Testis (tissue), 3 donors: ENCODE measurements around the gene LMCD1. TPM values are rescaled to one million over a fixed set of nuclear protein-coding genes. Genes with fewer than 3 reads are reported as not detected.

Experiments used
- DNase-seq: peaks from one replicate; pipeline ENCODE4 v3.0.0-alpha.2; 2019
- H3K27ac ChIP-seq, 2 donors: fragments of 200-600 bp; sonication (generic); one replicate each; pipeline ENCODE4 v1.5.1; 2019
- H3K27me3 ChIP-seq: fragments of 200-600 bp; sonication (generic); one replicate; pipeline ENCODE4 v1.5.1; 2019
- H3K36me3 ChIP-seq: fragments of 200-600 bp; sonication (generic); one replicate; pipeline ENCODE4 v1.5.1; 2017; ENCODE audit warnings: low read depth; ENCODE audit errors: missing control alignments
- H3K4me1 ChIP-seq: fragments of 200-600 bp; sonication (generic); one replicate; pipeline ENCODE4 v1.5.1; 2019
- H3K4me3 ChIP-seq, 2 donors: fragments of 200-600 bp; sonication (generic); one replicate each; pipeline ENCODE4 v1.5.1; 2017 to 2019
- H3K9me3 ChIP-seq: fragments of 200-600 bp; sonication (generic); one replicate; pipeline ENCODE4 v1.5.1; 2017
- POLR2A ChIP-seq: fragments of 450-650 bp; IDR thresholded peaks from one replicate; pipeline ENCODE4 v1.6.1; 2017; ENCODE audit warnings: antibody characterized with exemption, mild to moderate bottlenecking, moderate library complexity
- WGBS, 2 donors: methylation state at CpG; one replicate each; pipeline ENCODE4 v1.1.5; 2018; 5-methylcytosine and 5-hydroxymethylcytosine counted together
- intact Hi-C: fragments of 100-400 bp; cut with DNase I; formaldehyde crosslinking; loops from one replicate; pipeline ENCODE4 v1.15.1; 2023; ENCODE audit warnings: low total_unique reads
- polyA plus RNA-seq: library from polyadenylated mRNA; stranded (reverse); fragments of 350-450 nt; fragmentation: Illumina TruSeq; extraction: RNeasy Lipid Tissue Mini Kit (QIAGEN cat#74804); gene quantifications from one replicate; pipeline ENCODE4 v1.2.3, GENCODE V29; 2014; ENCODE audit warnings: low read depth, low replicate concordance; ENCODE audit not compliant: insufficient read depth
- total RNA-seq, 2 donors: library from RNA; depleted of rRNA; stranded (reverse); fragments of >200 nt; gene quantifications; one replicate each; pipeline ENCODE4 v1.2.3, GENCODE V29; 2016
- TF ChIP-seq, protein P1 (sequence below), 3 experiments: fragments of 450-650 bp in 2 of 3; fragments of 200-600 bp in 1 of 3; sonication (generic) in 1 of 3; IDR thresholded peaks; one replicate each; pipeline ENCODE4 v1.5.1; 2016 to 2019; ENCODE audit warnings: antibody characterized with exemption in 3 of 3, mild to moderate bottlenecking in 2 of 3, moderate library complexity in 1 of 3

The LMCD1 gene
- total and polyA plus RNA-seq, 3 donors from 2014 or later, result 47.9 to 103 (median 53.3) TPM

DNA sequence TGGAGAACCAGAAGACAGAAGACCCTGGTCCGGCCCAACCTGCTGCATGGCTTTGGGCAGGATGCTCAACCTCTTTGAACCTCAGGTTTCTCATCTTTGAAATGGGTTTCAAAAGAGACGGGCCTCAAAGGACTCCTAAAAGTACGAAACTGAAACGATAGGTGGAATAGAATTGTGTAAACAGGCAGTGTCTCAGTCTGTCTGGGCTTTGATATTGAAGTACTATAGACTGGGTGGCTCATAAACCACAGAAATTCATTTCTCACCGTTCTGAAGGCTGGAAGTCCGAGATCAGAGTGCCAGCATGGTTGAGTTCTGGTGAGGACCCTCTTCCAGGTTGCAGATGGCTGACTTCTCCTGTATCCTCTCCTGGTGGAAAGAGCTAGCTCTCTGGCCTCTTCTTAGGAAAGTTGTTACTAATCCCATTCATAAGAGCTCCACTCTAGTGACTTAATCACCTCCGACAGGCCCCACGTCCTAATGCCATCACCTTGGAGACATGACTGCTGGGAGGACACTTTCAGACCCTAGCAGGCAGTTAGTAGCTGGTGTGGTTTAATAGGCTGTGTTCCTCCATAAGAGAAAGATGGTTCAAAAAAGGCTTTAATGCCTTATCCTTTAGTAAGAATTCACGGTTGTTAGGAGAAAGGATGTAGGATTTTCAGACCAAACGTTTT is 107.3 kb downstream of the LMCD1 start:
- DNase-seq, result no peak
- TF ChIP-seq POLR2A, result no peak
- TF ChIP-seq, protein P1, sequence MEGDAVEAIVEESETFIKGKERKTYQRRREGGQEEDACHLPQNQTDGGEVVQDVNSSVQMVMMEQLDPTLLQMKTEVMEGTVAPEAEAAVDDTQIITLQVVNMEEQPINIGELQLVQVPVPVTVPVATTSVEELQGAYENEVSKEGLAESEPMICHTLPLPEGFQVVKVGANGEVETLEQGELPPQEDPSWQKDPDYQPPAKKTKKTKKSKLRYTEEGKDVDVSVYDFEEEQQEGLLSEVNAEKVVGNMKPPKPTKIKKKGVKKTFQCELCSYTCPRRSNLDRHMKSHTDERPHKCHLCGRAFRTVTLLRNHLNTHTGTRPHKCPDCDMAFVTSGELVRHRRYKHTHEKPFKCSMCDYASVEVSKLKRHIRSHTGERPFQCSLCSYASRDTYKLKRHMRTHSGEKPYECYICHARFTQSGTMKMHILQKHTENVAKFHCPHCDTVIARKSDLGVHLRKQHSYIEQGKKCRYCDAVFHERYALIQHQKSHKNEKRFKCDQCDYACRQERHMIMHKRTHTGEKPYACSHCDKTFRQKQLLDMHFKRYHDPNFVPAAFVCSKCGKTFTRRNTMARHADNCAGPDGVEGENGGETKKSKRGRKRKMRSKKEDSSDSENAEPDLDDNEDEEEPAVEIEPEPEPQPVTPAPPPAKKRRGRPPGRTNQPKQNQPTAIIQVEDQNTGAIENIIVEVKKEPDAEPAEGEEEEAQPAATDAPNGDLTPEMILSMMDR (IDR thresholded peaks at IDR 0.05), result no peak
- H3K36me3 ChIP-seq, result no peaks in the 10 kb centered on the region
- H3K4me3 ChIP-seq, result no peak overlapping the region
- 91 to 95% methylated on average over 10 of the region's 10 CpGs for WGBS, 2 donors
- no peaks in the 10 kb centered on the region for H3K27me3 ChIP-seq
- peaks cover 9% of the 10 kb centered on the region for H3K4me1 ChIP-seq
- H3K27ac ChIP-seq, result no peak overlapping the region
- no peaks in the 10 kb centered on the region for H3K9me3 ChIP-seq
- intact Hi-C loops, result no loop called here

DNA sequence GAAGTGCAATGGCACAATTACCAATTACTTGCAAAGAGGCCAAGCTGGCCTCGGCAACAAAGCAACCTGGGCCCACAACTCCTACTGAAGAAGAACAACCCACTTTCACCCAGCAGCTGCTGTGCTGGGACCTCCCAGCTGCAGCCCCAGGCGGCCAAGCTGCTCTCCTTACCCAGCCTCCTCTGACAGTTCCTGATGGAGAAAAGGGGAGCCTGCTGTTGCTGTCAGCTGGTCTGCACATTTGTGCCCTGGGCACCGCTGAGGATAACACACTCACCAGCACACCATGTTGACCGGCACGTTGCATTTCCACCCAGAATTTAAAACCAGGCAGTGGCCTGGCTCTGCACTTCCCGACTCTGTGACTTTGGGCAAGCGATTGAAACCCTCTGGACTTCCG is 109.3 kb downstream of the LMCD1 start:
- no peaks in the 10 kb centered on the region for H3K36me3 ChIP-seq
- H3K4me1 ChIP-seq, result peaks cover 9% of the 10 kb centered on the region
- H3K9me3 ChIP-seq, result no peaks in the 10 kb centered on the region
- DNase-seq, result no peak
- no peaks in the 10 kb centered on the region for H3K27me3 ChIP-seq
- intact Hi-C loops, result no loop called here
- no peak overlapping the region for H3K27ac ChIP-seq
- no peak overlapping the region for H3K4me3 ChIP-seq
- WGBS, 2 donors, result 86 to 94% methylated on average over 8 of the region's 8 CpGs
- TF ChIP-seq, protein P1 (IDR thresholded peaks at IDR 0.05), result no peak
- no peak for TF ChIP-seq POLR2A

DNA sequence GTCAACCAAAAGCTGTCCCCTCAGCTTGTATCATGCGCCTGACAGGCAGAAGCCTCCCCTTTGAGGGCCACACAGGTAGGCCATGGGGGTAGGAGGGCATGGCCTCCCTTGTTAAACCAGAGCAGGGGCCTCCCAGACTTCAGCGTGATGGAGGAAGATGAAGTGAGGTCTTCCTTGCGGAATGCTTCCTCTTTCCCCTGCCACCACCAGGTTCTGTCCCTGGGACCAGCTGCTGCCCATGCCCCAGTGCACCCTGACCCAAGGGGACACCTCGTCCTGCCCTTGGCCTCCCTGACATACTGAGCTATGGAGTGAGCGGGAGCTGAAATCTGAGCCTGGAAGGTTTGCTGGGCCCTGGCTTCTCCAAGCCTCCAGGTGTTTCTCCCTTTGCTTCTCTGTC is 116.3 kb downstream of the LMCD1 start:
- Histone ChIP-seq H3K9me3 (no peaks in the 10 kb centered on the region), H3K27me3 (no peaks in the 10 kb centered on the region), H3K4me1 (peaks cover 5% of the 10 kb centered on the region), H3K4me3 (no peak overlapping the region), H3K27ac (no peak overlapping the region), H3K36me3 (no peaks in the 10 kb centered on the region)
- DNase-seq, result no peak
- whole genome bisulfite sequencing, 2 donors, result 93% methylated on average over 3 to 5 of the region's 5 CpGs
- TF ChIP-seq, protein P1 (IDR thresholded peaks at IDR 0.05), result no peak
- no peak for TF ChIP-seq POLR2A
- intact Hi-C loops, result no loop called here

DNA sequence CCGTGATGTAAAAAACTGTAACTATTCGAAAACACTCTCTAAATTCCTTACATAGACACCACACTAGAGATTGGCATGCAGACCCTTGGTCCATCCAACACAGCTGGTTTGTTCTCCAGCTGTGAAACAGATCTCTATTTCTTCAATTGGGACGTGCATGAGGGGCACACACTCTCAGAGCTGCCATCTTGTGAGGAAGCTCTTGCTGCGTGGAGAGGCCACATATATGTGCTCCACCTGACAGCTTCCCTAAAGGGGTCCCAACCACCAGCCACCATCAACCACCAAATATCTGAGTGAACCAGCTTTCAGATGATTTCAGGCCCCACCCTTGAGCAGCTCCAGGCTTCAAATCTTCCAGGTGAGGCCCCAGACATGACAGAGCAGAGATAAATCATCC is 117.3 kb downstream of the LMCD1 start:
- no peaks in the 10 kb centered on the region for H3K27me3 ChIP-seq
- DNase-seq, result no peak
- H3K4me1 ChIP-seq, result peaks cover 5% of the 10 kb centered on the region
- 89 to 94% methylated on average over 4 of the region's 4 CpGs for WGBS, 2 donors
- H3K9me3 ChIP-seq, result no peaks in the 10 kb centered on the region
- no peak for TF ChIP-seq POLR2A
- TF ChIP-seq, protein P1 (IDR thresholded peaks at IDR 0.05), result no peak
- H3K36me3 ChIP-seq, result no peaks in the 10 kb centered on the region
- intact Hi-C loops, result no loop called here
- H3K27ac ChIP-seq, result no peak overlapping the region
- no peak overlapping the region for H3K4me3 ChIP-seq

DNA sequence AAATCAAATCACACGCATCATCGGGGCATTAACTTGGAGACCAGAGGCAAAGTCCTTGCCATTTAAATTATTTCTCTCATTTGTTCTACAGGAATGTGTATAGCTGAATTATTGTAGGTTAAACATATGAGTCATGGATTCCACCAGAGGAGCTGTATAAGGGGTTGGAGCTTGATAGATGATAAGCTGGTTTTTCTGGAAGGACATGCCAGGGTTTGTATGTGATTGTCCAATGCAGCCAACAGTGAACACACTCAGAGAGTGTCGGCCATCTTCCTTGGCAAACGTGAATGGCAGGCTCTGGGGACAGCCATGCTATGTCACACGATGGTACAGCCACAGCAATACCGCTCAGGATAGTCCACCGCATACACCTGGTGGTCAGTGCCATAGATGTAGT is 117.9 kb downstream of the LMCD1 start:
- Histone ChIP-seq H3K9me3 (no peaks in the 10 kb centered on the region), H3K36me3 (no peaks in the 10 kb centered on the region), H3K27me3 (no peaks in the 10 kb centered on the region), H3K4me1 (peaks cover 5% of the 10 kb centered on the region), H3K27ac (no peak overlapping the region), H3K4me3 (no peak overlapping the region)
- no peak for DNase-seq
- intact Hi-C loops, result no loop called here
- TF ChIP-seq POLR2A, result no peak
- TF ChIP-seq, protein P1 (IDR thresholded peaks at IDR 0.05), result no peak
- WGBS, 2 donors, result 97% methylated on average over 7 of the region's 7 CpGs
